Coronary artery (tissue), 2 donors: ENCODE data around the gene PLCG2.
"Not testable (repeated sequence)": the region's sequence is repeated elsewhere in the genome, so short reads cannot be mapped to it uniquely, and the experiment has no call there.

Source experiments
- DNase-seq: peaks from one replicate; pipeline ENCODE4 v3.0.0-alpha.2; 2017; ENCODE audit warnings: low spot score
- H3K27ac ChIP-seq, 2 donors: fragments of 200-600 bp; sonication (generic); one replicate each; pipeline ENCODE4 v1.5.1; 2016 to 2019
- H3K4me3 ChIP-seq: fragments of 200-600 bp; sonication (generic); 2 replicates; pipeline ENCODE4 v1.5.1; 2016; ENCODE audit warnings: mild to moderate bottlenecking, moderate library complexity
- CTCF ChIP-seq: fragments of 200-600 bp; sonication (generic); IDR thresholded peaks from one replicate; pipeline ENCODE4 v1.5.1; 2019; ENCODE audit warnings: antibody characterized with exemption

The PLCG2 gene

DNA sequence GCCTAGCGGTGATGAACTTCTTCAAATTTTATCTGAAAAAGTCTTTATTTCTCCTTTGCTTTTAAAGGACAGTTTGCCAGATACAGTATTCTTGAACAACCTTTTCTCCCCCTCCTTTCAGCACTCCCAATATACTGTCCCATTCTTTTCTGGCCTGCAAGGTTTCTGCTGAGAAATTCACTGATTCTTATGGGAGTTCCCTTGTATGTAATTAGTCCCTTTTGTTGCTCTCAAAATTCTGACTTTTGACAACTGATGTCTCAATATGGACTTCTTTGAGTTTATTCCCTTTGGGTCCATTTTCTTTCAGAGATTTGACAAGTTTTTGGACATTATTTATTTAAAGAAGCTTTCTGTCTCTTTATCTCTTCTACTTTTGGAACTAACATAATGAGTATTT is 192.8 kb downstream of the PLCG2 start:
- no peak for TF ChIP-seq CTCF
- Histone ChIP-seq H3K4me3 (no peak overlapping the region), H3K27ac (no peak overlapping the region)
- no peak for DNase-seq

DNA sequence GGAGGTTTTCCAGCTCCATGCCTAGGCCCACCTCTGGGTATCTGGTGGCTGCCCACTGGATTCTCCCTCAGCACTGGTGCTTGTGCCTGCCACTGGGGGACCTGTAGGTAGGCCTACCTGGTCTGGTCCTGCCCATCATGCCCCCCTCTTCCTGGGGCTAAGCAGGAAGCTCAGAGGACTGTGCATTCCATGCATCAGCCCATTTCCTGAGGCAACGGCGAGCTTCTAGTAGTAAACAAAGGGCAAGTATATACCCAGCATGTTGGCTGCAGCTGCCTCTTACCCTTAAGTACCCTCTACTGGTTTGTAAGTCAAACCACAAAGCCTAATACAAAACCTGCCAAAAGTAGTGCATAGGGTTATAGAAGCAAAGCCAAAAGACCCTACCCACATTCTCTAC is 194.6 kb downstream of the PLCG2 start:
- no peak for TF ChIP-seq CTCF
- H3K4me3 ChIP-seq: no peak overlapping the region

GRCh38 chr16:81975637-81976036 is 196.5 kb downstream of the PLCG2 start:
- Histone ChIP-seq H3K27ac (no peak overlapping the region), H3K4me3 (no peak overlapping the region)
- DNase-seq: no peak
- TF ChIP-seq CTCF: no peak

More for the DNA sequence above, 194.6 kb downstream of the PLCG2 start:
- no peak overlapping the region for H3K27ac ChIP-seq
- no peak for DNase-seq

DNA sequence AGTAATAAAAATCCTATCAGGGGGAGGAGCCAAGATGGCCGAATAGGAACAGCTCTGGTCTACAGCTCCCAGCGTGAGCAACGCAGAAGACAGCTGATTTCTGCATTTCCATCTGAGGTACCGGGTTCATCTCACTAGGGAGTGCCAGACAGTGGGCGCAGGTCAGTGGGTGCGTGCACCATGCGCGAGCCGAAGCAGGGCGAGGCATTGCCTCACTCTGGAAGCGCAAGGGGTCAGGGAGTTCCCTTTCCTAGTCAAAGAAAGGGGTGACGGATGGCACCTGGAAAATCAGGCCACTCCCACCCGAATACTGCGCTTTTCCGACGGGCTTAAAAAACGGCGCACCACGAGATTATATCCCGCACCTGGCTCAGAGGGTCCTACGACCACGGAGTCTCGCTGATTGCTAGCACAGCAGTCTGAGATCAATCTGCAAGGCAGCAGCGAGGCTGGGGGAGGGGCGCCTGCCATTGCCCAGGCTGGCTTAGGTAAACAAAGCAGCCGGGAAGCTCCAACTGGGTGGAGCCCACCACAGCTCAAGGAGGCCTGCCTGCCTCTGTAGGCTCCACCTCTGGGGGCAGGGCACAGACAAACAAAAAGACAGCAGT is 198.3 kb downstream of the PLCG2 start:
- not testable (repeated sequence) for H3K4me3 ChIP-seq, H3K27ac ChIP-seq, DNase-seq

DNA sequence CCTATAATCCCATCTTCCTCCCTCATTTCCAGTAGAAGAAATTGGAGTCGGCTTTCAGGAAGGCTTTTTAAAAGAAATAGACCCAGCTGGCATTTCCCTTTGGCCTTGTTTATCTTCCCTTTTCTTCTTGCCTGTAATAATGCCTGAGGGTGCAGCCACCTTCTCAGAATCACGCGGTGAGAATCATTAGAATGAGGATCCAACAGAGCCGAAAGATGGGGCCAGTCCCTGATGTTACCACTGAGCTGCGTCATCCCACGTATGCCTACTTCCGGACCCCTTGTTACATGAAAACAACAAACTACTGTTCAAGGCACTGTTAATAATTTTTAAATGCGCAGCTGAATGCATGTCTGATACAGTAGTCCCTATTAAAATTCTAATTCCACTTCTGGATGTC is 208.0 kb downstream of the PLCG2 start:
- Histone ChIP-seq H3K4me3 (no peak overlapping the region), H3K27ac (no peak overlapping the region)
- DNase-seq: no peak
- TF ChIP-seq CTCF: no peak

- no peak for TF ChIP-seq CTCF
- DNase-seq: no peak
- H3K4me3 ChIP-seq: no peak overlapping the region
- H3K27ac ChIP-seq: no peak overlapping the region
Measured at GRCh38 chr16:81987706-81988105, 208.6 kb downstream of the PLCG2 start.

DNA sequence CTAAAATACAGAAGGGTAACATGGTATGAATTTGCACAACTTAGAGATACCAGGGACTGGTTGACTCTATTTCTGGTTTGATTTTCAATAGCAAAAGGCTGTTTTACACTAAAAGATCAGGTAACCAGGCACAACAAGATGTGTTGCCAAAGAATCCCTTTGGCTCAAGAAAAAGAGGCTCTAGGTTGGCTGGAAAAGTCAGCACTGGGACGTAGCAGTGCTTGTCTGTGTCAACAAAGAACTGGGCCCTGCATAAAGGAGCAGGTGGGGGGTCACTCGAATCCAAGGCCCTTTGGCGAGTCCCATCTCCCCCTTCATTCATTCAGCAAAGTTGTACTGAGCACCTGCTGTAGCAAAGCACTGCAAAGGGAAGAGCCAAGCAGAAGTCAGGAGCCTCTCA is 213.8 kb downstream of the PLCG2 start:
- no peak for TF ChIP-seq CTCF
- Histone ChIP-seq H3K27ac (no peak overlapping the region), H3K4me3 (no peak overlapping the region)
- no peak for DNase-seq

- DNase-seq: no peak
- TF ChIP-seq CTCF: no peak
- Histone ChIP-seq H3K4me3 (no peak overlapping the region), H3K27ac (no peak overlapping the region)
Measured at GRCh38 chr16:81994485-81994884, 215.4 kb downstream of the PLCG2 start.
